B cell (primary cell): ENCODE data around the gene NFASC. TPM values are rescaled to one million over a fixed set of nuclear protein-coding genes. Genes with fewer than 3 reads are reported as not detected.

ENCODE experiments used
- ATAC-seq: fragments of 200-7000 bp; cut with Tn5 transposase; one replicate; pipeline ENCODE4 v1.10.0; 2021; ENCODE audit warnings: low read depth, mild to moderate bottlenecking, moderate number of reproducible peaks, moderate library complexity
- CTCF ChIA-PET: fragments of 350-600 bp; sonication (Branson Sonifier 250); formaldehyde crosslinking; loops from one replicate; lab custom pipeline; 2021; ENCODE audit warnings: antibody characterized with exemption, inconsistent platforms; lab: Charles Lee
- POLR2A ChIA-PET: fragments of 350-600 bp; sonication (Branson Sonifier 250); formaldehyde crosslinking; loops from one replicate; lab custom pipeline; 2021; ENCODE audit warnings: antibody characterized with exemption; lab: Charles Lee
- DNase-seq: peaks from one replicate; pipeline ENCODE4 v3.0.0; 2013
- H2AFZ ChIP-seq: 2 replicates; pipeline ENCODE4 v1.6.1; 2012; ENCODE audit warnings: mild to moderate bottlenecking, low read depth, low read length; ENCODE audit not compliant: insufficient read depth, poor library complexity, severe bottlenecking
- H3K27ac ChIP-seq, 2 donors: 1 replicate in 1 of 2; 2 replicates in 1 of 2; pipeline ENCODE4 v1.5.1; 2012 to 2013; ENCODE audit warnings: low read length in 2 of 2, mild to moderate bottlenecking in 2 of 2, moderate library complexity in 1 of 2
- H3K27me3 ChIP-seq, 4 experiments: fragments of 200-600 bp in 1 of 4; sonication (generic) in 1 of 4; replicated peaks in 1 of 4; 1 replicate in 2 of 4; 2 replicates in 2 of 4; pipeline versions ENCODE4 v1.6.1 to v1.7.0; 2013 to 2016; ENCODE audit warnings: low read length in 3 of 4, mild to moderate bottlenecking in 2 of 4, mixed read lengths in 1 of 4, moderate library complexity in 1 of 4; ENCODE audit not compliant: insufficient read depth in 4 of 4, control insufficient read depth in 3 of 4; ENCODE audit errors: control extremely low read depth in 1 of 4
- H3K36me3 ChIP-seq, 2 experiments: replicated peaks in 1 of 2; 1 replicate in 1 of 2; 2 replicates in 1 of 2; pipeline versions ENCODE4 v1.6.1 to v1.7.1; 2013; ENCODE audit warnings: low read length in 1 of 2; ENCODE audit not compliant: insufficient read depth in 2 of 2, control insufficient read depth in 1 of 2; ENCODE audit errors: control extremely low read depth in 1 of 2, extremely low read depth in 1 of 2
- H3K4me1 ChIP-seq, 2 donors: fragments of 200-600 bp in 1 of 2; sonication (generic) in 1 of 2; 1 replicate in 1 of 2; 2 replicates in 1 of 2; pipeline versions ENCODE4 v1.5.1 to v1.6.1; 2013 to 2017; ENCODE audit warnings: low read length in 2 of 2; ENCODE audit not compliant: control insufficient read depth in 2 of 2, insufficient read depth in 2 of 2
- H3K4me2 ChIP-seq: replicated peaks from 2 replicates; pipeline ENCODE3; 2012; ENCODE audit warnings: mild to moderate bottlenecking, low read depth, low read length; ENCODE audit not compliant: poor library complexity, severe bottlenecking
- H3K4me3 ChIP-seq, 5 experiments: fragments of 200-600 bp in 1 of 5; sonication (generic) in 1 of 5; 1 replicate in 3 of 5; 2 replicates in 2 of 5; pipeline versions ENCODE4 v1.5.1 to v1.7.0; 2011 to 2016; ENCODE audit warnings: low read length in 4 of 5, mild to moderate bottlenecking in 4 of 5, low read depth in 2 of 5, control low read depth in 1 of 5, moderate library complexity in 1 of 5; ENCODE audit not compliant: insufficient read depth in 1 of 5; ENCODE audit errors: control extremely low read depth in 1 of 5, extremely low read depth in 1 of 5
- H3K79me2 ChIP-seq: fragments of 200-600 bp; sonication (generic); one replicate; pipeline ENCODE4 v1.6.0; 2016; ENCODE audit warnings: low read length; ENCODE audit not compliant: control insufficient read depth, insufficient read depth
- H3K9ac ChIP-seq: fragments of 200-600 bp; sonication (generic); 2 replicates; pipeline ENCODE4 v1.6.1; 2017; ENCODE audit warnings: mild to moderate bottlenecking, low read length, moderate library complexity
- H3K9me3 ChIP-seq, 3 donors: one replicate each; pipeline versions ENCODE4 v1.6.1 to v1.7.1; 2013; ENCODE audit warnings: low read length in 2 of 3; ENCODE audit not compliant: control insufficient read depth in 2 of 3, insufficient read depth in 1 of 3; ENCODE audit errors: control extremely low read depth in 1 of 3
- H4K20me1 ChIP-seq: 2 replicates; pipeline ENCODE4 v1.6.0; 2012; ENCODE audit warnings: mild to moderate bottlenecking, low read length; ENCODE audit not compliant: insufficient read depth, control insufficient read depth, poor library complexity, severe bottlenecking
- H3K27ac Mint-ChIP-seq: one replicate; pipeline ENCODE4 v1.8.0; 2021; ENCODE audit warnings: mixed read lengths
- H3K27me3 Mint-ChIP-seq: one replicate; pipeline ENCODE4 v1.8.0; 2021; ENCODE audit warnings: mixed read lengths
- H3K4me1 Mint-ChIP-seq: one replicate; pipeline ENCODE4 v1.8.0; 2021; ENCODE audit warnings: mixed read lengths
- H3K4me3 Mint-ChIP-seq: one replicate; pipeline ENCODE4 v1.8.0; 2021; ENCODE audit warnings: mixed read lengths
- H3K9me3 Mint-ChIP-seq: one replicate; pipeline ENCODE4 v1.8.0; 2022; ENCODE audit warnings: mixed read lengths; ENCODE audit not compliant: insufficient read depth
- CTCF ChIP-seq: fragments of 200-600 bp; IDR thresholded peaks from one replicate; pipeline ENCODE4 v1.8.0; 2022; ENCODE audit warnings: antibody characterized with exemption, mild to moderate bottlenecking
- EZH2 ChIP-seq: IDR thresholded peaks from 2 replicates; pipeline ENCODE4 v1.6.1; 2012; ENCODE audit warnings: borderline replicate concordance, low read depth, mild to moderate bottlenecking, moderate library complexity, low read length; ENCODE audit not compliant: insufficient read depth, poor library complexity, severe bottlenecking
- WGBS: methylation state at CpG from one replicate; pipeline ENCODE4 v1.1.5; 2013; ENCODE audit warnings: missing lambda C conversion rate; ENCODE audit not compliant: insufficient coverage; 5-methylcytosine and 5-hydroxymethylcytosine counted together
- intact Hi-C: fragments of 100-400 bp; cut with micrococcal nuclease; formaldehyde crosslinking; loops from one replicate; pipeline ENCODE4 v1.10.0; 2022
- polyA plus RNA-seq: library from polyadenylated mRNA; depleted of rRNA; stranded (reverse); fragments of >200 nt; gene quantifications from 2 replicates; pipeline ENCODE4 v1.2.3, GENCODE V29; 2012
- total RNA-seq, 2 donors: library from RNA; stranded (reverse); fragments of 120-200 nt in 1 of 2; gene quantifications; 1 replicate in 1 of 2; 2 replicates in 1 of 2; pipeline versions ENCODE4 v1.2.3 to v1.2.4, GENCODE V29; 2013 to 2022

NFASC gene
- total and polyA plus RNA-seq, 2 donors (not counting 1 experiment from before 2014, with no cell fraction given): 0.06 to 0.39 TPM

GRCh38 chr1:204853436-204853835 lies 17.2 kb upstream of the NFASC start:
- DNase-seq (no peak), ATAC-seq (no peak)
- H3K27ac Mint-ChIP-seq: no peak overlapping the region
- intact Hi-C loops: no loop called here
- Histone ChIP-seq H3K4me1 (no peaks in the 10 kb centered on the region), H3K27ac (no peak overlapping the region), H3K9me3 (no peaks in the 10 kb centered on the region), H3K79me2 (no peaks in the 10 kb centered on the region), H3K4me2 (no peak overlapping the region), H3K4me3 (no peak overlapping the region), H4K20me1 (no peaks in the 10 kb centered on the region), H3K27me3 (peaks cover 0 to 11% (median 5%) of the 10 kb centered on the region in 4 experiments), H2AFZ (no peak overlapping the region), H3K9ac (no peak overlapping the region), H3K36me3 (no peaks in the 10 kb centered on the region)
- peaks cover 27% of the 10 kb centered on the region for H3K27me3 Mint-ChIP-seq
- POLR2A ChIA-PET: no interaction called here
- H3K4me1 Mint-ChIP-seq: no peaks in the 10 kb centered on the region
- H3K4me3 Mint-ChIP-seq: no peak overlapping the region
- WGBS: no CpG with 5 or more reads among the region's 1 CpG
- TF ChIP-seq EZH2: no peak
- no peak for TF ChIP-seq CTCF
- CTCF ChIA-PET: no interaction called here
- H3K9me3 Mint-ChIP-seq: no peaks in the 10 kb centered on the region

- no peak overlapping the region for H3K9ac ChIP-seq
- TF ChIP-seq CTCF (no peak), EZH2 (no peak)
- intact Hi-C loops: no loop called here
- no peaks in the 10 kb centered on the region for H3K4me1 ChIP-seq
- ChIA-PET CTCF (no interaction called here), POLR2A (no interaction called here)
- DNase-seq: no peak
- peaks cover 0 to 12% (median 5%) of the 10 kb centered on the region in 4 experiments for H3K27me3 ChIP-seq
- no peak overlapping the region for H3K27ac ChIP-seq
- no peaks in the 10 kb centered on the region for H4K20me1 ChIP-seq
- H3K79me2 ChIP-seq: no peaks in the 10 kb centered on the region
- no peak overlapping the region for H3K4me3 Mint-ChIP-seq
- H3K27me3 Mint-ChIP-seq: peaks cover 28% of the 10 kb centered on the region
- ATAC-seq: no peak
- H3K9me3 ChIP-seq: no peaks in the 10 kb centered on the region
- H3K27ac Mint-ChIP-seq: no peak overlapping the region
- WGBS: no CpG with 5 or more reads among the region's 2 CpGs
- H3K4me1 Mint-ChIP-seq: no peaks in the 10 kb centered on the region
- H3K36me3 ChIP-seq: no peaks in the 10 kb centered on the region
- H3K4me3 ChIP-seq: no peak overlapping the region
- H3K9me3 Mint-ChIP-seq: no peaks in the 10 kb centered on the region
- H2AFZ ChIP-seq: no peak overlapping the region
- H3K4me2 ChIP-seq: no peak overlapping the region
Observed at GRCh38 chr1:204854286-204854685, 16.4 kb upstream of the NFASC start.
